ENCODE measurements around the gene IL6ST. TPM values are rescaled to one million over a fixed set of nuclear protein-coding genes. Genes with fewer than 3 reads are reported as not detected.

Gene IL6ST
- total RNA-seq, 1 experiment from 2014 or later, result 39.8 TPM

GRCh38 chr5:56006094-56006493 lies 11.3 kb upstream of the IL6ST start:
- TF ChIP-seq, protein P1, sequence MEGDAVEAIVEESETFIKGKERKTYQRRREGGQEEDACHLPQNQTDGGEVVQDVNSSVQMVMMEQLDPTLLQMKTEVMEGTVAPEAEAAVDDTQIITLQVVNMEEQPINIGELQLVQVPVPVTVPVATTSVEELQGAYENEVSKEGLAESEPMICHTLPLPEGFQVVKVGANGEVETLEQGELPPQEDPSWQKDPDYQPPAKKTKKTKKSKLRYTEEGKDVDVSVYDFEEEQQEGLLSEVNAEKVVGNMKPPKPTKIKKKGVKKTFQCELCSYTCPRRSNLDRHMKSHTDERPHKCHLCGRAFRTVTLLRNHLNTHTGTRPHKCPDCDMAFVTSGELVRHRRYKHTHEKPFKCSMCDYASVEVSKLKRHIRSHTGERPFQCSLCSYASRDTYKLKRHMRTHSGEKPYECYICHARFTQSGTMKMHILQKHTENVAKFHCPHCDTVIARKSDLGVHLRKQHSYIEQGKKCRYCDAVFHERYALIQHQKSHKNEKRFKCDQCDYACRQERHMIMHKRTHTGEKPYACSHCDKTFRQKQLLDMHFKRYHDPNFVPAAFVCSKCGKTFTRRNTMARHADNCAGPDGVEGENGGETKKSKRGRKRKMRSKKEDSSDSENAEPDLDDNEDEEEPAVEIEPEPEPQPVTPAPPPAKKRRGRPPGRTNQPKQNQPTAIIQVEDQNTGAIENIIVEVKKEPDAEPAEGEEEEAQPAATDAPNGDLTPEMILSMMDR (conservative IDR thresholded peaks at IDR 0.05; ENCODE audit: low read depth, low read length), result no peak
- no peak for TF ChIP-seq EZH2 (IDR thresholded peaks at IDR 0.05; ENCODE audit: borderline replicate concordance, low read depth, low read length, poor library complexity, severe bottlenecking)
- Histone ChIP-seq H3K27ac (ENCODE audit: low read depth, low read length, poor library complexity, severe bottlenecking) (no peak overlapping the region), H3K27me3 (replicated peaks; ENCODE audit: insufficient read depth, low read depth, low read length, poor library complexity) (no peaks in the 10 kb centered on the region), H3K4me3 (ENCODE audit: low read depth, low read length, poor library complexity, severe bottlenecking) (no peak overlapping the region), H3K4me1 (ENCODE audit: insufficient read depth, low read length, poor library complexity, severe bottlenecking) (no peaks in the 10 kb centered on the region), H3K9me3 (ENCODE audit: low read depth, low read length, poor library complexity, severe bottlenecking) (no peaks in the 10 kb centered on the region), H3K36me3 (ENCODE audit: insufficient read depth, low read length, poor library complexity, severe bottlenecking) (no peaks in the 10 kb centered on the region)
- no peak for DNase-seq (ENCODE audit: low spot score)
- ChIA-PET CTCF (no interaction called here), POLR2A (ENCODE audit: low non-redundant PET) (no interaction called here)
- BruUV-seq (replicated peaks), result no TSS peak
- intact Hi-C loops (cut with micrococcal nuclease; ENCODE audit: unreplicated experiment), result no loop called here

GRCh38 chr5:56004874-56005273 lies 10.1 kb upstream of the IL6ST start:
- intact Hi-C loops (cut with micrococcal nuclease; ENCODE audit: unreplicated experiment), result no loop called here
- Histone ChIP-seq H3K9me3 (ENCODE audit: low read depth, low read length, poor library complexity, severe bottlenecking) (no peaks in the 10 kb centered on the region), H3K27ac (ENCODE audit: low read depth, low read length, poor library complexity, severe bottlenecking) (no peak overlapping the region), H3K4me3 (ENCODE audit: low read depth, low read length, poor library complexity, severe bottlenecking) (no peak overlapping the region), H3K27me3 (replicated peaks; ENCODE audit: insufficient read depth, low read depth, low read length, poor library complexity) (no peaks in the 10 kb centered on the region), H3K4me1 (ENCODE audit: insufficient read depth, low read length, poor library complexity, severe bottlenecking) (no peaks in the 10 kb centered on the region), H3K36me3 (ENCODE audit: insufficient read depth, low read length, poor library complexity, severe bottlenecking) (no peaks in the 10 kb centered on the region)
- ChIA-PET POLR2A (ENCODE audit: low non-redundant PET) (no interaction called here), CTCF (no interaction called here)
- no TSS peak for BruUV-seq (replicated peaks)
- TF ChIP-seq, protein P1 (conservative IDR thresholded peaks at IDR 0.05; ENCODE audit: low read depth, low read length), result no peak
- no peak for TF ChIP-seq EZH2 (IDR thresholded peaks at IDR 0.05; ENCODE audit: borderline replicate concordance, low read depth, low read length, poor library complexity, severe bottlenecking)
- DNase-seq (ENCODE audit: low spot score), result no peak

GRCh38 chr5:56003679-56004078 lies 8.9 kb upstream of the IL6ST start:
- intact Hi-C loops (cut with micrococcal nuclease; ENCODE audit: unreplicated experiment), result no loop called here
- no peaks in the 10 kb centered on the region for H3K36me3 ChIP-seq (ENCODE audit: insufficient read depth, low read length, poor library complexity, severe bottlenecking)
- no peak for TF ChIP-seq EZH2 (IDR thresholded peaks at IDR 0.05; ENCODE audit: borderline replicate concordance, low read depth, low read length, poor library complexity, severe bottlenecking)
- TF ChIP-seq, protein P1 (conservative IDR thresholded peaks at IDR 0.05; ENCODE audit: low read depth, low read length), result no peak
- no peak overlapping the region for H3K4me3 ChIP-seq (ENCODE audit: low read depth, low read length, poor library complexity, severe bottlenecking)
- H3K9me3 ChIP-seq (ENCODE audit: low read depth, low read length, poor library complexity, severe bottlenecking), result no peaks in the 10 kb centered on the region
- no peaks in the 10 kb centered on the region for H3K4me1 ChIP-seq (ENCODE audit: insufficient read depth, low read length, poor library complexity, severe bottlenecking)
- ChIA-PET CTCF (no interaction called here), POLR2A (ENCODE audit: low non-redundant PET) (no interaction called here)
- no peak for DNase-seq (ENCODE audit: low spot score)
- no peak overlapping the region for H3K27ac ChIP-seq (ENCODE audit: low read depth, low read length, poor library complexity, severe bottlenecking)
- BruUV-seq (replicated peaks), result no TSS peak
- H3K27me3 ChIP-seq (replicated peaks; ENCODE audit: insufficient read depth, low read depth, low read length, poor library complexity), result no peaks in the 10 kb centered on the region

Measured in A673 (cell line).